Activated CD4-positive, CD25-positive, alpha-beta regulatory T cell treated with anti-CD3 and anti-CD28 coated beads, Interleukin-2, amount 50 U/mL, for 16 hours (primary cell): ENCODE measurements around the gene PPARA.

Source experiments
- DNase-seq: peaks from one replicate; pipeline ENCODE4 v3.0.0-alpha.2; 2020; ENCODE audit warnings: low read depth, low spot score

The PPARA gene

GRCh38 chr22:46272762-46273431 lies 122.6 kb downstream of the PPARA start:
- no peak for DNase-seq

DNA sequence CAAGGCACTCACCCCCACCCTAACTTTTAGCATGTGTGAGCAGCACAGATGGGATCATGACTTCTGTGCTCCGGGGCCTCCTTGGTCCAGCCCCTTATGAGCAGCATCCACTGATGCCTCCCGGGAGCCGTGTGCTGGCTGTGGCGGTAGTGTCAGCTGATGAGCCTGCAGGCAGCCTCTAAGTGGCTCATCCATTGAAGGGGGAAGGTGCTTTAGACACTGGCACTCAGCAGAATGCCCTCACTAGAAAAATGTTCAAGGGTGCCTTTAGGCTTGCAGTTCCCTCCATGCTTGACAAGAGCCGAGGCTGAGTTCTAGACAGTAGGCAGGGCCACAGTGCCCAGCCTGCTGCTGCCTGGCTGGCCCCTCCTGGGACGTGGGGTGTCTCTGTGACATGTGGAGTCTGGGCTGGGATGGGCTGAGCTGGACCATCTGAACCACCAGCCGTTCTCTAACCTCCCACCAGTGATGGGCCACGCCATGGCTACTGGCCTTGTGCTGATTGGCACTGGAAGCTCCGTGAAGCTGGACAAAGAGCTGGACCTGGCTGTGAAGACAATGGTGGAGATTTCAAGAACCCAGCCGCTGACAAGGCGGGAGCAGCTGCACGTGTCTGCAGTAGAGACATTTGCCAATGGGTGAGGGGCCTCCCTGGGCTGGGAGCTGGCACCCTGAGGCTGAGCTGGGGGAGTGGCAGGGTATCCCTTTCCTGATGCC lies 123.3 kb downstream of the PPARA start:
- DNase-seq = no peak

DNA sequence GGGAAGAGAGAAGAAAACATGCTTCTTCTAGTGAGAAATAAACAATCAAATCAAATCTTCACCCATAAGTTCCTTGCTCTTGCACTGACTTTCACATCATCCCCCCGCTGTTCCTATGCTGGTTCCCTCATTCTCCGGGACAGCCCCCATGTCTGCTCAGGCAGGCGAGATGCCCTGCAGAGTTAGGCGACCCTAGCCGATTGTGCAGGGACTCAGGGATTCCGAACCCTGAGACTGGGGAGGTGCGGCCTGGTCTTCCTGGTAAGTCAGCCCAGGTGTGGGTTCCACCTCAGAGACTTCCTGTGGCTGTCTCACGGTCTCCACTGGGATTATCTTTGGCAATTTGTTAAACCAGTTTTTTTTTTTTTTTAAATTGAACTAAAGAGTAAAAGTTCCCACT lies 124.1 kb downstream of the PPARA start:
- no peak for DNase-seq

DNA sequence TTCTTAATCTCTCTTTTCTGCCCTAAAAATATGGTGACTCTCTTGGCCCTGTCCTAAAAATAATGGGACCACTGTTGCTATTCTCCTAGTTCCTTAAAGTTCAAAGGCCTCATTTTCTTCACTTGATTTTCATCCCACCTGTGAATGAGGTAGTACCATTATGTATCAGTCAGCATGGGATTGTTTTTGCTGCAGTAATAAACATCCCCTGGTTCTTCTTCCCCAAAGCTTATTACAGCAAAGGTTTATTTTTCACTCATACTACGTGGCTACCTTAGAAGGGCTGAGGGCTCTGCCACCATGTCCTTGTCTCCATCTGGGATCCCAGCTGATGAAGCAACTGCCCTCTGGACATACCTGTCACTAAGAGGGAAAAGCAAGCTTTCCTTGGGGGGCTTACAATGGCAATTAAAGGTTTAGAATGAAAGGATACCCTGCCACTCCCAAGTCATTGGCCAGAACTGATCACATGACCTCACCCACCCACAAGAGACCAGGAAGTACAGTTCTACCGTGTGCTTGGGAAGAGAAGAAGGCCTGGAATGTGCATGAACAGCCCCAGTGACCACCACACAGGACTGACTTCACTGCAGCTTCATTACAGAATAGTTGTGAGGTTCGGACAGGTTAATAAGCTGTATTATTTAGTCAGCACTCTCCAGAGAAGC lies 125.3 kb downstream of the PPARA start:
- DNase-seq = no peak

DNA sequence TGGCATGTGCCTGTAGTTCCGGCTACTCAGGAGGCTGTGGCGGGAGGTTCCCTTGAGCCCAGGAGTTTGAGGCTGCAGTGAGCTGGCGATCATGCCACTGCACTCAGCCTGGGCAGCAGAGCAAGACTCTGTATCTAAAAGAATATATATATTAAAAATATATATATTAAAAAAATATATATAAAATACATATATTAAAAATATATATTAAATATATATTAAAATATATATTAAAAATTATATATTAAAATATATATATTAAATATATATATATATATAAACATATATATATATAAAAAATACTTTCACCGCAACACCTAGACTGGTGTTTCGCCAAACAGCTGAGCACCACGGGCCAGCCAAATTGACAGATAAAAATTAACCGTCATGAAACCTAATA lies 126.2 kb downstream of the PPARA start:
- no peak for DNase-seq

GRCh38 chr22:46278656-46279645 lies 128.6 kb downstream of the PPARA start:
- no peak for DNase-seq

GRCh38 chr22:46280063-46280817 lies 129.9 kb downstream of the PPARA start:
- no peak for DNase-seq

DNA sequence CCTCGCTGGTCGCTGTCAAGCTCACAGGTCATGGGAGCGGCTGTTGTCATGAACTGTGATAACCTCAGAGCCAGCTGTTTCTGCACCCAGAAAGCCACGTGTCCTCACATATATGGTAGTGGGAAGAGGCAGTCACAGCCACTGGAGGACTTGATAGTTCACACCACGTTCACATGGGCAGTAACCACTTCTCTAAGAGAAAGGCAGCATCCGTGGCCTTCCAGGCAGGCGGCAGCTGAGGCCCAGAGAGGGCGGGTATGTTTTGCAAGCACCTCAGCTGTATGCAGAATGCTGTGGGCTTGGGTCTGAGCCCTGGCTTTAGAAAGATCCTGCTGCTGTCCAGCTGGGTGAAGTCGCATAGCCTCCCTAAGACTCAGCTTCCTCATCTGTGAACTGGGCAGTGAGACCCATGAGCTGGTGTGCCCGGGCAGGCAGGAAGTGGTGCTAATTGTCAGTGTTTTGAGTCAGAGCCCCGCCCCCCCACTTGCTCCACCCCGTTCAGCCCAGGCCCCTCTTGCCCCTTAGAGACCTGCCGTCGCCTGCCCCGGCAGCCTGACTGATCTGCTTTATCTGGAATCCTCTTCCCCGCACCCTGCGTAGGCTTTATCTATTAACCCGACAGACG lies 130.8 kb downstream of the PPARA start:
- no peak for DNase-seq

DNA sequence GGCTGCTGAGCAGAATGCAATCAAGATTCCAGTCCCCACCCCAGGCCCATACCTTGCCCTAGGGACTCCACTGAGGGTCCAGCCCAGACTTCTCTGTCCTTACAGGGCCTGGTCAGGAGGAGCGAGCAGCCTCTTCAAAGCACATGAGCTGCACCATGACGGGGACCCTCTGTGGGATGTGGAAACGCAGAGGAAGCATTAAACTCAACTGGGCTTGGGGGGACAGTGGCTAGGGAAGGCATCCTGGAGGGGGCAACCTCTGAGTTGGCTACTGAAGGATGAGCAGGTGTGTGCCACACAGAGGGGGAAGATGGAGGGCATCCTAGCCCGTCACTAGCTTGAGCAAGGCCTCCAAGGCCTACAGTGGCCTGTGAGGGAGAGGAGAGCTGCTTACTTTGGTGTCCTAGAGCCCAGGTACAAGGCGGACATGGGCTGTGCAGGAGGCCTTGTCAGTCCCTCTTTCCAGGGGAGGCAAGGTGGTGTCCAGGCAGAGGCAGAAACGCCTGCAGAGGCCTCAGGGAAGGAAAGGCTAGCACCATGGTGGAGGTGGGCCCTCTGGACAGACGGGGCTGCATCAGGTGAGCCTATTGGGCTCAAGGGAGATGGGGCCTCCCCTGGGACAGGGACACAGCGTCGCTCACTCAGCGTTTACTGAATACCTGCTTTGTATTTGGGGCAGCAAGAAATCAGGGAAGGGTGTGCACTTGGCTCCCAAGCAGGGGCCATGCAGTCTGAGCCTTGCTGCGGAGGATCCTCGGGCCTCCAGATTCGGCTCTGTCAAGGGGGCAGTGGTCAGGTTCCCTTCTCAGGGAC lies 131.7 kb downstream of the PPARA start:
- no peak for DNase-seq

DNA sequence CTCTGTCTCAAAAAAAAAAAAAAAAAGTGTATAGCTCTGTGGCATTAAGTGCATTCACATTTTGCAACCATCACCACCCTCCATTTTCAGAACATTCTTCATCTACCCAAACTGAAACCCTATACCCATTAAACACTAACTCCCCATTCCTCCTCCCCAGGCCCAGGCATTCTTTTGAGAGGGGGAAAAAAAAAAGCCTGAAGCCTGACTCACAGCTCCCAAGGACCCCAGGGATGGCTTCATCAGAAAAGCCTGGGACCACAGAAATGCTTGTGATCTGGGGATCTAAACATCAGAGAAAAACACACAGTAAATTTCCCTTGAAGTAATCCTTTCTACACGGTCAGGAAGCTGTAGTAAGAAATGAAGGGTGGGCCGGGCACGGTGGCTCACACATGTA lies 135.7 kb downstream of the PPARA start:
- no peak for DNase-seq

GRCh38 chr22:46286941-46287872 lies 136.9 kb downstream of the PPARA start:
- DNase-seq = no peak

DNA sequence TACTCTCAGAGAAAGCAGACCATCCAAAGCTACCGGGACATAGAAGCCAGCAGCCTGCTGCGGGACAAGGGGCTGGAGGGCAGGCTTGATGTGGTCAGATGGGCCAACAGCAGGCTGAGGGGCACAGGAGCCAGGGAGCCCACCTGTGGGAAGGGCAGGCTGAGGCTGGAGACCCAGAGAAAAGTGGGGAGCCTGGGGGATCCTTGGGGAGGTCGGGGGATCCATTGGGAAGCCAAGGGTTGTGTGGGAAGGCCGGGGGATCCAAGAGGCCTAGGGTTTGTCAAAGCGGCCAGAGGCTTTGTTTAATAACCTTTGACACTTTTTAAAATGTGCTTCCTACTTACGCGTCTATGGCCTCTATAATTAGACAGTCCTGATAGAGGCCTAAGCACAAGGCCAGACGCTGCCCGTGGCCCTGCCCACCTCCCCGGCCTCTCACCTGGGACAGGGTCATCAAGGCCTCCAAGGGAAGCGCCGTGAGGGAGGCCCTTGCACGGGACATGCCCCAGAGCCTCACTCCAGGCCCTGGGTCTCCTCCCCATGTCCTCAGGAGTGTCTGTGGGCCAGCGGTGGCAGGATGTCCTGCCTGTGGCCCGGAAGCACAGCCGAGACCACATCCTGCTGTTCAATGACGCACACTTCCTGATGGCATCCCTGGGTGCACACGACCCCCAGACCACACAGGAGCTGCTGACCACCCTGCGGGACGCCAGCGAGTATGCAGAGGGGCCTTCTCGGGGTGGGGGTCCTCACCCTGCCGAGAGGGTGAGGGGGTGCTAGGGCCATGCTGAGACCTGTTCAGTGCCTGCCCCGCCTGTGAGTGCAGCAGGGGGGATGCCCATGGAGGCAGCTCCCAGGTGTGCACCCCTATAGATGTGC lies 137.8 kb downstream of the PPARA start:
- no peak for DNase-seq

DNA sequence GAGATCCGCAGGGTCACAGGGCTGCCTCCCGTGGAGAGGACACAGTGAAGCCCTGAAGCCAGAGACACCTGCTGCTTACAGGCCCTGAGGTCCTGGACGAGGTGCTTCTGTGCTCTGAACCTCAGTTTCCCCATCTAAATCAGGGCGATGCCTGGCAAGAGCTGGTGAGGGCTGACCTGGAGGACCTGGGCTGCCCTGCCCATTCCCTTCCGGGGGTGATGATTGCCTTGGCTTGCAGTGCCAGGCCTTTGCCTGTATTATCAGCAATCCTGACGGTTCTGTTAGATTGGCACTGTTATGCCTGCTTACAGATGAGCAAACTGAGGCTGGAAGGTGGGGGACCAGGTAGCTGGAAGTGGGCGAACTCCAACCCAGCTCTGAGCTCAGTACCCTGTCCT lies 138.5 kb downstream of the PPARA start:
- DNase-seq = no peak

- no peak for DNase-seq
Observed at GRCh38 chr22:46289244-46289891, 139.0 kb downstream of the PPARA start.

DNA sequence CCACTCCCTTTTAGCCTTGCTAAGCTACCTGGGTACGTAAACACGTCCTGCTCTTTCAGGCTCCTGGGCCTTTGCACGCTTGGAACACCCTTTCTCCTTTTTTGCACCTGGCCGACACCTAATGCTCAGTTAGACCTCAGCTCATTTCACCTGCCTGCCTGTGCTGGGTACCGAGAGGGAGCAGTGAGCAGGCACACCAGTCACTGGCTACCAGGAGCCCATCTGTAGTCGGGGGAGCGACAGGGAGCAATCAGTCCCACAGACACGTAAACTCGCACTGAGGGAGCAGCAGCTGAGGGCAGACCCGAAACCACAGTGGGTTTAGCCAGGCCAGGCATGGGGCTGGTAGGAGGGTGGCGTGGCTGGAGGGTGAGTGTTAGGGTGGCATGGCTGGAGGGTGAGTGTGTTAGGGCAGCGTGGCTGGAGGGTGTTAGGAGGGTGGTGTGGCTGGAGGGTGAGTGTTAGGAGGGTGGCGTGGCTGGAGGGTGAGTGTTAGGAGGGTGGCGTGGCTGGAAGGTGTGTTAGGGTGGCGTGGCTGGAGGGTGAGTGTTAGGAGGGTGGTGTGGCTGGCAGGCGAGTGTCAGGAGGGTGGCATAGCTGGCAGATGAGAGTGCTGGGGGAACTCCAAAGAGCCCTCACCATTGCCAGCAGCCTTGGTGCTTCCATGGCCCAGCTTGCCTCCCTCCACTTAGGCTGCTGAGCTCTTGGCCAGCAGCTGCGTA lies 140.0 kb downstream of the PPARA start:
- DNase-seq = no peak
